ENCODE data around the gene PSMA6.
A peak's percentile ranks its signal among the peaks of the same experiment; 100 is the strongest.
"Not testable (repeated sequence)": the region's sequence is repeated elsewhere in the genome, so short reads cannot be mapped to it uniquely, and the experiment has no call there.

Gene PSMA6

DNA sequence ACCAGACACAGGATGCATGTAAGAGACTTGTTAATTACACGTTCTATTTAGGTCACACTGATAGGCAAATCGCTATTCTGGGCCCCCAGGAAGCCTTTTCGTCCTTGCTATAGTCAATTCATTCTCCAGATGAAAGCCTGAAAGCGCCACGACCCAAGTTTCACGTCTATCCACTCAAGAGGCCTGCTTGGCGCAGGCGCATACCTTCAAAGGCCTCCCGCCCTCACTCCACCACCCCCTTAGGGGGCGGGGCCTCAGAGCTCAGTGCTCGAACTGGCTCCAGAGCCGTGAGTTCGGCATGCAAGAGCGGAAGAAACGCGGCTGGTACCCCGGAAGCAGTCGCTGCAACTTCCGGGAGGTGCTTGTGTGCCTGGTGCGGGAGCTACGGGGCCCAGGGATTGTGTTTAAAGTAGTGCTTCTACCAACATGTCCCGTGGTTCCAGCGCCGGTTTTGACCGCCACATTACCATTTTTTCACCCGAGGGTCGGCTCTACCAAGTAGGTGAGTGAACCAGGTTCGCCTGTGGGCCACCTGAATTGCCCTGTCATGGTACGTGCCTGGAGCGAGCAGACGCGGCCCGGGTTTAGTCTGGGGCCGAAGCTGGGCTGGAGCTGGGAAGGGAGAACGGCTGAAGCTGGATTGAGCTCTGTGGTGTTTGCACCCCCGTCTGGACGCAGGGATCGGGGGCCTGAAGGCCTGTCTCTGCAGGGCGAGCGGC is at the start of gene PSMA6:
Gene PSMA6 (plus strand): TSS at position 332 of the 719 bp plus-strand sequence. CDS start 95 bp downstream, at position 427.
- peak; percentile 98 for DNase-seq (ENCODE audit: low spot score)

DNA sequence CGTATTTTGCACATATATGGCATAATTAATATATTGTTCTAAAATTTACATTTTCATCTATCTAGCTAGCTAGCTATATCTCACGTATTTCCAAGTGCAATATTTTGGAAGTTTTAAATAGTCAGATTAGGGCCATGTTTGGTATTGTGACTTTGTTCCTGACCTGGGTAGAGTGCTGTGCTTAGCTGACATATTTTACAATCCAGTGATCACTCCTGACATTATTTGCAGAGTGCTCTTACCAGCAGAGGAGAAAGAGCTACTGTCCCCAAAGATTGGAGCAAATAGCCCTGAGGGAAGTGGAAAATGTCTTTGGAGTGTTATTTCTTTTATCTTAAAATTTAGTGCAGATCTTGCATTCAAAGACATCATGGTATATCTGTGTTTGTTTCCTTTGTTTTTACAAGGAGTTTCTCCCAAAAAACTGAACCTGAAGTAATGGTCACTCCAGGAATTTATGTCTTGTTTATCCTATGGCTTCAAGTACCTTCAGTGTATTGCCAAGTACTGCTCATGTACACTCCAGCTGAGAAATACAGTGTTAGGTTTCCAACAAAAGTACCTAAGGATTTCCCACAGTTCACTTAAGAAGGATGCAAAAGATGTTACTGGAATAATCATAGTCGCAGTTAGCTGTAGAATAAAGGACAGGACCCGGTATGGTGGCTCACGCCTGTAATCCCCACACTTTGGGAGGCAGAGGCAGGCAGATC is 49.4 kb upstream of the PSMA6 start:
- DNase-seq (ENCODE audit: low spot score), result no peak

DNA sequence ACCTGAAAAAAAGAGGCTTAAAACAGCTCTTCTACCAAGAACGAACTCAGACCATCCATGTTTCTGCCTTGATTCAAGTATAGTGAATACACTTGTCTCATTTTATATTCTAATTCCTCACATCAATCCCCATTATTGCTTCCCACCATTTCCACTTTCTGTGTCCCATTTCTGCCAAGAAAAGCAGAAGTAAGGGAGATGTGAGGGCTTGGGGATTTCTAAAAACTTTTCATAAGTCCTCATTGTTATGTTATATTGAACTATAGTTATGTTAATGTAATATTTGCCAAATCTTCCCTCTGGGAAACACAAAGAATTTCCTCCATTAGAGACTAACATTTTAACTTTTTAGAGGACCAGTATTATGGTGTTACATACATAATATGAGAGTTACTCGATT is 48.2 kb upstream of the PSMA6 start:
- no peak for DNase-seq (ENCODE audit: low spot score)

DNA sequence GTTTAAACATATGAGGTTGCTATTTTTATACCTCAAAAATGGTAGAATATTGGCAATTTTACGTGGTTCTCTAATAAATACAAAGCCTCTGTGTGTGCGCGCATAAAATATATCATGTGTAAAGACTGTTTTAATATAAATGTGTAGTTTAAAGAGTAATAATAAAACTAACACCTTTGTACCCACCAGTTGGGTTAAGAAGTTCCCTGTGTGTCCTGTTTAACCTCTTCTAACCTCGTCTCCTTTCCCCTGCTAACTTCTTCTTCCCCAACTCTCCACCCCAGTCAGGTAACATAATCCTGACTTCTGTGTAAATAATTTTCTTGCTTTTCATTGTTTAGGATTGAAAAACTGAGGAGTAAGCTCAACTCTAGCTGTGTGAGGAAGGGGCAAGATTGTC is 47.6 kb upstream of the PSMA6 start:
- no peak for DNase-seq (ENCODE audit: low spot score)

DNA sequence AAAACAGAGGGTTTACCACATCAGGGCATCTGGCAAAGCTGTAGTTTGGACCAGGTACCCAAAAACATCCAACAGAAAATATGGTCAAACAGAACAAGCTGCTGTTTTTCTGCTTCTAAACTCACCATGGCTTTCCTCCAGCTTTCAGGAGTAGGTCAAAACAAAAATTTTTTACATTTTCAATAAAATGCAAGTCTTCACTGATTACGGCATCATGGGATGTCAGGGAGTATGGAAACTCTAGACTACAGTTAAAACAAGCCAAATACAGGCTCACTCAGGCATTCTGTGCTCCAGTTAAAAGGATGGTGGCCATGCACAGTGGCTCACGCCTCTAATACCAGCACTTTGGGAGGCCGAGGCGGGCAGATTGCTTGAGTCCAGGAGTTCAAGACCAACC is 47.1 kb upstream of the PSMA6 start:
- no peak for DNase-seq (ENCODE audit: low spot score)

DNA sequence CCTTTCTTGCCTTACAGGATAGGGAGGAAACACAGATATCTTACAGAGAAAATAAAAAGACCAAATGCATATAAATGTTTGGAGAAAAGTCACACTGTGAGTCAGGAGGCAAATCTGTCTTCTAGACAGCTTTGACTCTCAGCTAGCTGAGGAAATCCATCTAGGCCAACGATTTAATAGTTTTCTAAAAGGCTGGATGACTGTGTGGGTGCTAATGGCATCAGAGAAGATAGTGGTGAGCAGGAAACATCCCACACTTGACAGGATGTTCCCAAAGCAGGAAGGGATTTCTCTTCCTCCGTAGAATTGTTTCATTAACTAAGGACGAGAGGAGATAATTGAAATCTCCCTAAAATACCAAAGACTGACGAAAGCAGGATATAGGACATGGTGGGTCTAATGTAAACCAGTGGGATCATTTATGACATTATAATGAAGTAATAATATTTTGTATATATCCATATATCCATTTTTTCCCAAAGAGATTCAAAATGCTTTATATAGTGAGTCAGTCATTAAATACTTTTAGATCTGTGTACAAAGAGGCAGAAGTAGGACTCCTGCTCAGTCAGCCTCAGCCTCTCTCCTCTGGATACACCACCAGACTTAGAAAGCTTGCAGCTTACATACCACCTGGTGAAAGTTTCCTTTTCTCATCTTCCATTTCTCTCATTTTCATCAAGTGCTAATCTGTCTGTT is 44.3 kb upstream of the PSMA6 start:
- no peak for DNase-seq (ENCODE audit: low spot score)

DNA sequence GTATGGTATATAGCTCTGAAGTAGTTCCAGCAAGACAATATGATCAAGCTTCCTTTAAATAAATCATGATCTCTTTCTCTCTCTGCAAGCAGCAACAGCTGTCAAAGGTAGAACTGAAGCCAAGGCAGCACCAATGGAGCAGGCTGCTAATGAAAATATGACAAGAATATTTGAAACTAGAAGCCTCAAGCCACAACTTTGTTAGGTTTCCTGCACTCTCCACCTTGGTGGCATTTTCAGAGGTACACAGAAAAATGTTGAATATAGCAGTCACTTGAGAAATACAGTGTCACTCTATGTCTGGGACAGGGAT is 43.8 kb upstream of the PSMA6 start:
- no peak for DNase-seq (ENCODE audit: low spot score)

DNA sequence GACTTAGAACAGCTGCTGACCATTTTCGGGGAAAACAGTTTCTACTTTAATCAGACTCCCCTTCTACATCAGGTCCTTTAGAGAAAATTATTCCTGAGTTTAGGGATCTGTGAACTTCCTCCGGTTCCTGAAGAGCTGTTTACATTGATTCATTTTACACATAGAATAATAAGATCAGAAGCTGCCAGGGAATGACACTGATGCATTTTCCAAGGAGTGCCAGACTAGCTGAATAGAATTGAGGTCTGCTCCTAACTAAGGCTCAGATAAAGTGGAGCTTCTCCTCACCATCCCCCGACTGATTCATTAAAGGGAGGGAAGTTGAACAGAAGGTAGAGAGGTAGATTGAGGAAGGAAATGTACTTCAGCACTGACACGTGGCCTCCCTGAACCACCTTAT is 41.9 kb upstream of the PSMA6 start:
- no peak for DNase-seq (ENCODE audit: low spot score)

DNA sequence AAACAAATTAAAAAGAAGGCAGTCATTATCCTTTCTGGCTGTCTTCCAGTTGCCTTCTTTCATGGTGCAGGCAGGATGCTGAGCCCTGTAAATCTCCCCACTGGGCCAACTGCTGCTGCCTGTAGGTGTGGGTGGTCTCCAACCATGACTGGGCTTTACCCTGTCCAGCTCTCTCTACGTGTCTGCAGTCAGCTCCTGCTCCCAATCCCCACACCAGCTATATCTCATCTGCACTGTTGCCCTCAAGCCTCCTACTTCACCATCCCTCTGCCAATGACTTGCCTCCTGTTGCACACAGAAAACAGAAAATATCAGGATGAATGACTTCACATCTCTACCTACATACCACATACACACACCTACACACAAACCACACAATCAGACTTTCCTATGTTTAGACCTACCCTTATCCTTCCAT is 39.7 kb upstream of the PSMA6 start:
- DNase-seq (ENCODE audit: low spot score), result no peak

DNA sequence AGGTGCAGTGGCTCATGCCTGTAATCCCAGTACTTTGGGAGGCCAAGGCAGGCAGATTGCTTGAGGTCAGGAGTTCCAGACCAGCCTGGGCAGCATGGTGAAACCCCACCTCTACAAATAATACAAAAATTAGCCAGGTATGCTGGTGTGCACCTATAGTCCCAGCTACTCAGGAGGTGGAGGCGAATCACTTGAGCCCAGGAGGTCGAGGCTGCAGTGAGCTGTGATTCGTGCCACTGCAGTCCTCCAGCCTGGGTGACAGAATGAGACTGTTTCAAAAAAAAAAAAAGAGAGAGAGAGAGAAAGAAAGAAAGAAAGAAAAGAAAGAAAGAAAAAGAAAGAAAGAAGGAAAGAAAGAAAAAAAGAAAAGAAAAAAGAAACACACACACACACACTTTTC is 39.1 kb upstream of the PSMA6 start:
- not testable (repeated sequence) for DNase-seq (ENCODE audit: low spot score)

DNA sequence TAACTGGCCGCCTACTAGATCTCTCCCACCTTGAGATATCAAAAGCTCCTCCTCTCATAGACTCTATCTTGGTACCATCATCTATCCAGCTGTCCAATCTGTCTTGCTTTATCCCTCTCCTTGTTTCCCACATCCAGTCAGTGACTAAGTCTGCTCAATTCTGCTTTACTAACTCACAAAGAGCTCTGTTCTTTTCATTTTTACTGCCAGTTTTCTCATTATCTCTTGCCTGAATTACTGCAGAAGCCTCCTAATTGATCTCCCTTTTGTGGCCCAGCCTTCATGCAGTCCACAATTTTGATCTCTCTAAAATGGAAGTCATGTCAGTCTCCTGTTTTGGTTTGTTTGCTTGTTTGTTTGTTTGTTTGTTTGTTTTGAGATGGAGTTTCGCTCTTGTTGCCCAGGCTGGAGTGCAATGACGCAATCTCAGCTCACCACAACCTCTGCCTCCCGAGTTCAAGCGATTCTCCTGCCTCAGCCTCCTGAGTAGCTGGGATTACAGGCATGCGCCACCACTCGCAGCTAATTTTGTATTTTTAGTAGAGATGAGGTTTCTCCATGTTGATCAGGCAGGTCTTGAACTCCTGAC is 38.1 kb upstream of the PSMA6 start:
- DNase-seq (ENCODE audit: low spot score), result not testable (repeated sequence)

DNA sequence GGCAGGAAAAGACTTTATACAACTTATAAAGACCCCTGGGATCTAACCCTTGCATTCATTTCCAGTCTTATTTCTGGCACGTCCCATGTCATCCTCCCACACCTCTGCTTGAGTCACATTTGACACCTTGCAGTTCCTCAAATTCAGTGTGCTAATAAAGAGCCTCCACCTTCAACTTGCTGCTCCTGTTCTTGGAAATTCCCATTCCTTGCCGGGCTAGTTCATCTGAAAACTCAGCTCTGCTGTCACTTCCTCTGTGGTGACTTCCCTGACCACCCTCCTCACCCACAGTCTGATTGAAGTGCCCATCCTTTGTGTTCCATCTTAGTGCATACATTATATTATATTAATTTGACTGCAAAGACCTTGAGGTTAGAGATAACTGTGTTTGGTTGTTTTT is 37.4 kb upstream of the PSMA6 start:
- DNase-seq (ENCODE audit: low spot score), result no peak

DNA sequence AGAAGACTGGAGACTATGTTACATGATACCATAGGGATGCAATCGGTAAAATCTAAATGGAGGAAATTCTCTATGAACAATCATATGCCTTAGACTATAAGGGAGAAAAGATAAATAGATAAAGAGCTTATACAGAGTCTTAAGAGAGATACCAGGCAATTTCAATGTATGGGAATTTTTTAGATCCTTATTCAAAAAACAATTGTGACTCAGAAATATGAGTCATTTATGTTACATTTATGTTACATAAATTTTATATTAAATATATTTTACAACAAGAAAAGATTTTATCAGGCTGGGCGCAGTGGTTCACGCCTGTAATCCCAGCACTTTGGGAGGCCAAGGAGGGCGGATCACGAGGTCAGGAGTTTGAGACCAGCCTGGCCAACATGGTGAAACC is 36.5 kb upstream of the PSMA6 start:
- no peak for DNase-seq (ENCODE audit: low spot score)

DNA sequence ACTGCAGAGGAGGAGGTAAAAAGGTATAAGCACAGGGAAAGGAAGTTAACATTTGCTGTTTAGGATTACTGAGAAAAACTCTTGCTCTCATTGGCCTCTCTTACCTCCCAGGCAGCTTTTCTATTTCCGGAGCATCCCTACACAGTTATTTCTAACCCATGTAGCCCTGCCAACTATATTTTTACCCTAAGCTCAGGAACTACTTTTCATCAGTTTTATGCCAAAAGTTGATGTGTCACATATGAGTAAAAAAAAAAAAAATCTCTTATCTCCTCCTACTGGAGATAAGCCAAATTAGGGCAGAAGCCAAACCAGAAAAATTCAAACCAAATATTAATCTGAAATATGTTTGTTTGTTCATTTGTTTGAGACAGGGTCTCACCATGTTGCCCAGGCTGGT is 34.4 kb upstream of the PSMA6 start:
- DNase-seq (ENCODE audit: low spot score), result no peak

DNA sequence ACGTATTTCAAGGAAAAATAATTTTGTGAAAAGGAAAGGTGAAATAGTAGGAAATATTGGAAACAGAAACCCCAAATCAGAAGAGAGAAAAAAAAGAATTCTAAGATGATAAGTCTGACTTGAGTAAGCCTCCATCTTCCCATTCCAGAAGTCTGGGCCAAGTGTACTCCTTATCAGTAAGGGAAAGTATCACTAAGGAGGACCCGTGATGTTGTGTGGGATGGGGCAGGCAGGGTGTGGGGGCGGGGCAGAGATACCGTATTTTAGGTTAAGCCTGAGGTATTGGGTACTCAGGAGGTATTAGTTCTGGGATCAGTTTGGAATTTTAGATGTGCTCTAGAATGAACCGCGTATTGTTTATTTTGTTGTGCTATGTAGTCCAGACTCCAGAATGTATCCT is 33.8 kb upstream of the PSMA6 start:
- DNase-seq (ENCODE audit: low spot score), result no peak

DNA sequence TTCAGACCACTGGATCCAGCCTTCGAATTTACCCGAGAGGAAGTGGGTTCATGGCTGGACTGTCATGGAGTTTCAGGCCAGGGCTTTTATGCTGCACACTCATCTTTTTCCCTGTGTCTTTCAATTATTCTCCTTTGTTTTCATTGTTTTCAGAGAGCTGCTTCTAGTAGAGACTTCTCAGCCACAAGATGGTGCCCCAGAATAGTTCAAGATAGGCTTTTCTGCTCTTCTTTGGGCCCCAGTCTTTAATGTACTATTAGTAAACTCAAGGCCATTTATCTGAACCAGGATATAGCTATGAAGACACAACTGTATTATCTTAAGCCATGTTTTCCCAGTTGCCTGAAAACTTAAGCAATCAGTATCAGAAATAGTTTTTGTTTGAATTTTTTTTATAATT is 30.4 kb upstream of the PSMA6 start:
- DNase-seq (ENCODE audit: low spot score), result no peak

DNA sequence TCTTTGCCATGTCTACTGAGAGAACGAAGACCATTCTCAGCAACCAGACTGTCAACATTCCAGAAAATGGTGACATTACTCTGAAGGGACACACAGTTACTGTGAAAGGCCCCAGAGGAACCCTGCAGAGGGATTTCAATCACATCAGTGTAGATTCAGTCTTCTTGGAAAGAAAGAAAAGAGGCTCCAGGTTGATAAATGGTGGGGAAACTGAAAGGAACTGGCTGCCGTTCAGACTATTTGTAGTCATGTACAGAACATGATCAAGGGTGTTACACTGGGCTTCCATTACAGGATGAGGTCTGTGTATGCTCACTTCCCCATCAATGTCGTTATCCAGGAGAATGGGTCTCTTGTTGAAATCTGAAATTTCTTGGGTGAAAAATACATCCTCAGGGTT is 29.7 kb upstream of the PSMA6 start:
- no peak for DNase-seq (ENCODE audit: low spot score)

DNA sequence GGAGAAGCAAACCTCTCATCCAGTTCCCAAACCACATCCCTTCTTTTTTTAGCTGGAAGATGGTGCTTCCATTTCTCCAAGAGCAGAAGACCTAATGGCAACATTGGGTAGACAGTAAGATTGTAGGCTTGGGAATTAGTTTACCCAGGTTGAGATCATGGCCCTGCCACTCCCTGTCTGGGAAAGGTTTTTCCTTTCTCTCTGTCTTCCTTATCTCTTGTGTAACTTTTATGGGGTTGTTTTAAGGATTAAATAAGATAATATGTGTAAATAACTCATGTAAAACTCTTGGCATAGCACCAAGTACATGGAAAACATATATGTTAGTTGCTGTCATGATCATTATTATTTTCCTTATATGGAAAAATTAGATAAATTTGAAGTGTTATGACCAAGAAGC is 23.2 kb upstream of the PSMA6 start:
- no peak for DNase-seq (ENCODE audit: low spot score)

DNA sequence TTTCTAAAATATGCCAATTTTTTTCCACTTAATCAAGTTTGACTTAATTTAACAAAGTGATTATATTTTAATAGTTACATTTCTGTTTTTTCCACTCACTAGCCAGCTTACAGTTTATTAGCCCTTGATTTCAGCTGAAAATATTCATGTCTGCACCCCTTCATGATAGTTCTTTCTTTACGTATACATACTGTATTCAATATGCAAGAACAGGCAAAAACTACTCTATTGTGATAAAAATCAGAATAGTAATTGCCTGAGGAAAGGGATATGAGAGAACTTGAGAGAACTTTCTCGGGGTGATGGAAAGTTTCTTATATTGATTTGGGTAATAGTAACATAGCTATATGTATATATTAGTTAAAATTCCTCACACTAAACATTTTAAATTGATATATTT is 17.4 kb upstream of the PSMA6 start:
- no peak for DNase-seq (ENCODE audit: low spot score)

DNA sequence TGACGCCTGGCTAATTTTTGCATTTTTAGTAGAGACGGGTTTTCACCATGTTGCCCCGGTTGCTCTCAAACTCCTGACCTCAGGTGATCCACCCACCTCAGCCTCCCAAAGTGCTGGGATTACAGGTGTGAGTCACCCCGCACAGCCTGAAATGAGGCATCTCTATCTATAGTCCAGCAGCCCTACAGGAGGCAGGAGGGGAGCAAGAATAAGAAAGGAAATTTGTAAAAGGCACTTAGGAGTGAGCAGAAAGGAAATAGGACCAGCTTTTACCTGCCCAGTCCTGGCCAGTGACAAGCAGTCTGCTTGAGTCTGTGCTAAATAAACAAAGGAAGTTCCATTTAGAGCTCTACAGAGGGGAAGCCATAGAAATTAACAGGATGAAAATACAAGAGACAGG is 15.0 kb upstream of the PSMA6 start:
- DNase-seq (ENCODE audit: low spot score), result no peak

DNA sequence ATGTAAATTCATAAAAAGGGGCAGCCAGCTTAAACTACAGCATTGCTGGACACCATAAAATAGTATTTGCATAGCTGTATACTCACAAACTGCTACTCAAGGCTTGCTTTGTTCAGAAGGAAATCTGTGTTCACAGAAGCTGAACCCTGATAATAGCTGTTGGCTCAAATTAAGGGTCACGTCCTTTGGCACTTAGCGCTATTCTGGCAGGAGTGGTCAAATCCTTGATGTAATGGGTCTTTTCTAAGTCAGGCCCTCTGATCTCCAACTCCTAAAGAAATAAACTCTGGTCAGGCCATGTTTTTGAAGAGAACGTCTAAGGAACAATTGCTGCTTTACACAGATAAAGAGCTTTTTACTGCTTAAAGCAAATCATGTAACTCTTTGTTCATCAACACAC is 12.8 kb upstream of the PSMA6 start:
- DNase-seq (ENCODE audit: low spot score), result no peak

DNA sequence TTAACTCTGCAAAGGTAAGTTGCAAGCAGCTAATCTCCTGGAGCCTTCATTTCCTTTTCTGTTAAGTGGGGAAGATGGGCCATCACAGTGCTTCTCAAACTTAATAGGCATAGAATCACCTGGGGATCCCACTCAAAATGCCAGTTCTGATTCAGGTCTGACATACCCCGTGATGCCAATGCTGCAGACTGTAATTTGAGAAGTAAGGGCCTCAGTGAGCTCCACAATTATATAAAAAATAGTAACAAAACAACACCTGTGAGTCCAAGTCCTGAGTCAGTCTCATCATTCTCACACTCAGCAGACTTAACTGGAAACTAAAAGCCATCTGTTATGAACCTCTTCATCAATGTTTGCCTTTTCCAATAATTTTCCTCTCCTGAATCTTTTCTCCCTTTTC is 10.8 kb upstream of the PSMA6 start:
- no peak for DNase-seq (ENCODE audit: low spot score)

DNA sequence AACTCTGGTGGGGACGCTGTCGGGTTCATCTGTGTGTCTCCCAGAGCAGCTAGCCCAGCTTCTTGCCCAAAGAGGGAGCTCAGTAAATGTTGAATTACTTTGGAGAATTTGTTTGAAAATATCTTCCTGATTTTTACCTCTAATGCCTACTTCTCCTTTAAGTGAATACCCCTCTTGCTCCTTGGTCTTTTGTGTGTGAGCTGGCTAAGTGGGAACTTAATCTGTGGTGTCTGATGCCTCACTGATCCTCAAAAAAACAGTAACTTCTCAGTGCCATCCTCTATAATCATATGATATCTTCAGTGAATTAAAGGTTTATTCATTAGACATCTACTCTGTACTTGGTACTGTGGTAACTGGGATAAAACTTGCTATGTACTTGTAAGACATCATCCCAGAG is 7.7 kb upstream of the PSMA6 start:
- no peak for DNase-seq (ENCODE audit: low spot score)

All from LoVo (cell line).